GM12864 (cell line): ENCODE data around the gene KLHL17.

Experiments
- DNase-seq: peaks from one replicate; pipeline ENCODE4 v3.0.0-alpha.2; 2011; ENCODE audit warnings: low read depth
- H3K4me3 ChIP-seq: 2 replicates; pipeline ENCODE4 v1.5.1; 2011; ENCODE audit warnings: mild to moderate bottlenecking, low read depth, low read length, control low read depth
- CTCF ChIP-seq: IDR thresholded peaks from 2 replicates; pipeline ENCODE4 v1.5.1; 2011; ENCODE audit warnings: low read depth, mild to moderate bottlenecking, moderate library complexity, low read length, control low read depth, inconsistent platforms; ENCODE audit errors: missing control alignments

The KLHL17 gene

GRCh38 chr1:938711-939489 is 21.5 kb upstream of the KLHL17 start:
- TF ChIP-seq CTCF, result peak; percentile 19
- no peak overlapping the region for H3K4me3 ChIP-seq
- no peak for DNase-seq

- DNase-seq, result no peak
- no peak overlapping the region for H3K4me3 ChIP-seq
- TF ChIP-seq CTCF, result no peak
Measured at GRCh38 chr1:939511-940106, 20.8 kb upstream of the KLHL17 start.

- no peak for DNase-seq
- H3K4me3 ChIP-seq, result no peak overlapping the region
- no peak for TF ChIP-seq CTCF
Measured at GRCh38 chr1:940107-941014, 20.0 kb upstream of the KLHL17 start.

GRCh38 chr1:941015-941587 is 19.3 kb upstream of the KLHL17 start:
- TF ChIP-seq CTCF, result no peak
- no peak for DNase-seq
- H3K4me3 ChIP-seq, result no peak overlapping the region

- no peak for TF ChIP-seq CTCF
- H3K4me3 ChIP-seq, result no peak overlapping the region; the same call in 1 of the 2 replicates
- DNase-seq, result no peak
Measured at GRCh38 chr1:941588-942383, 18.6 kb upstream of the KLHL17 start.

GRCh38 chr1:942411-942821 is 18.0 kb upstream of the KLHL17 start:
- TF ChIP-seq CTCF, result no peak
- DNase-seq, result no peak
- H3K4me3 ChIP-seq, result no peak overlapping the region
